DOHH2 (cell line): ENCODE results near the gene MUC21.

Experiments
- CTCF ChIP-seq: fragments of 200-600 bp; sonication (generic); IDR thresholded peaks from one replicate; pipeline ENCODE4 v1.5.1; 2014; ENCODE audit warnings: antibody characterized with exemption, mild to moderate bottlenecking, low read depth, low read length; ENCODE audit not compliant: poor library complexity, severe bottlenecking
- EZH2phosphoT487 ChIP-seq: fragments of 200-600 bp; sonication (generic); IDR thresholded peaks from 2 replicates; pipeline ENCODE4 v1.6.1; 2017; ENCODE audit warnings: borderline replicate concordance, mild to moderate bottlenecking, antibody characterized with exemption, low read length, moderate library complexity, mixed read lengths

GRCh38 chr6:30965140-30965601 lies 18.3 kb upstream of the MUC21 start:
- TF ChIP-seq CTCF = no peak
- TF ChIP-seq EZH2phosphoT487 = no peak
